NB4 (cell line): ENCODE data around the gene CASP10.

Experiments used
- DNase-seq: peaks from one replicate; pipeline ENCODE4 v3.0.0; 2010; ENCODE audit warnings: low read depth
- H3K4me3 ChIP-seq: one replicate; pipeline ENCODE4 v1.5.1; 2011; ENCODE audit warnings: mild to moderate bottlenecking, low read depth, low read length, moderate library complexity
- CTCF ChIP-seq: IDR thresholded peaks from one replicate; pipeline ENCODE4 v1.5.1; 2012; ENCODE audit warnings: low read depth, low read length
- MAX ChIP-seq: IDR thresholded peaks from 2 replicates; pipeline ENCODE4 v1.6.1; 2011; ENCODE audit warnings: low read depth, low read length
- MYC ChIP-seq: IDR thresholded peaks from 2 replicates; pipeline ENCODE4 v1.6.1; 2011; ENCODE audit warnings: low read depth, low read length
- POLR2A ChIP-seq: IDR thresholded peaks from 2 replicates; pipeline ENCODE4 v1.6.1; 2011; ENCODE audit warnings: mild to moderate bottlenecking; ENCODE audit not compliant: insufficient read length; ENCODE audit errors: extremely low read depth

The CASP10 gene

DNA sequence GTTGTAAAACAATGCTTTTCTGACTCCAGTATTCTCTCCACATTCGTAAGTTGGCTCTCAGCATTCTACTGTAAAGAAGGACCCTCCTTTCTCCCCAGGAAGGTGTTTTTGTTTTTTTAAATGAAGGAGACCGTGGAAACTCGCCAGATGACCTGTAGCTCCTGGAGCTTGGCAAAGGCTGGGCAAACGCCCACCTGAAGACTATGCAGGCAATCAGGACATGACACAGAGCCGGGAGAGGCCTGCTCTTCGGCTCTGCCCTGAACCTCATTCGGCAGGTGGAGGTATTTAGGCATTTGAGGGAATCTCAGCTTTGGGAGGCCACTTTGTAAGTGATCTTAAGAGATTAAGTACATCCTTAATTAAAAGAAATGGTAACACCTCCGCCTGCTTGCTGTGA is 17.4 kb downstream of the CASP10 start:
- DNase-seq, result no peak
- H3K4me3 ChIP-seq, result no peak overlapping the region
- no peak for TF ChIP-seq CTCF
- TF ChIP-seq MYC, result no peak
- TF ChIP-seq POLR2A, result no peak
- no peak for TF ChIP-seq MAX

GRCh38 chr2:201201371-201201770 is 18.4 kb downstream of the CASP10 start:
- TF ChIP-seq MYC, result no peak
- no peak for TF ChIP-seq MAX
- no peak for TF ChIP-seq CTCF
- TF ChIP-seq POLR2A, result no peak
- DNase-seq, result no peak
- no peak overlapping the region for H3K4me3 ChIP-seq

DNA sequence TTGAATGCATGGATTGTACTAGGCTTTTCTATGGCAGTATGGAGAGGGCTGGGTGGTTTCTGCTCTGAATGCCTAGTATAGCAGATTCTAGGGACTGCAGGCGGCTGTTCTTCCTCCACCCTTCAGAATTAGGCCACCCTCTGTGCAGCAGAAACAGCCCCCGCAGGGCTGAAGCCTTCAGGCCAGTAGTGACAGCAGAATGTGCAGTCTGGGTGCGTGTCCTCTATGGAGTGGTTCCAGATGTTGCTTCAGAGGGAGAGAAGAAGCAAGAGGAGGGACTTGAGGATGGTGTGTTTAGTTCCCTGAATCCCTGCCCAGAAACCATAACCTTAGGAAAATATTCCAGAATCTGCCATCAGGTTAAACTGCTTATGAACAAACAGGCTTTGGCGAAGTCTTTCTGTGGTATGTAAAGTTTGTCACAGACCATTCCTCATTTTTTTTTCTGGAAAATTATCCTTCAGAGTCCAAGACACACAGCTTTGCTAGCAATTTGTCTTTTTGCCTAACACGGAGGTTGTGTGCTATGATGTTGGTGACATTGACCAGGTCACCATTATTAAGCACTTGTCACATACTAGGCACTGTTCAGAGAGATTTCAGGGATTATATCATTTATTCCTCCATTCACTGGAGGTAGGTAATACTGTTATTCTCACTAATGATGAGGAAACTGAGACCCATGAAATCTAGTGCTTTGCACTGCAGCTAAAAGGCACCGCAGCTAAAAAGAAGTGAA is 21.1 kb downstream of the CASP10 start:
- TF ChIP-seq CTCF (no peak), MAX (no peak)
- no peak overlapping the region for H3K4me3 ChIP-seq
- no peak for DNase-seq

- no peak for TF ChIP-seq MAX
- no peak for TF ChIP-seq MYC
- TF ChIP-seq CTCF, result no peak
- TF ChIP-seq POLR2A, result no peak
- no peak for DNase-seq
- H3K4me3 ChIP-seq, result no peak overlapping the region
Measured at GRCh38 chr2:201204655-201205514, 21.9 kb downstream of the CASP10 start.

GRCh38 chr2:201205515-201205849 is 22.5 kb downstream of the CASP10 start:
- no peak for DNase-seq
- TF ChIP-seq CTCF (no peak), MAX (no peak), MYC (no peak), POLR2A (no peak)
- no peak overlapping the region for H3K4me3 ChIP-seq
